Transverse colon (tissue), 4 donors: ENCODE data around the gene RAI1. TPM values are rescaled to one million over a fixed set of nuclear protein-coding genes. Genes with fewer than 3 reads are reported as not detected.

Source experiments
- DNase-seq: peaks from one replicate; pipeline ENCODE4 v3.0.0-alpha.2; 2019
- H3K27ac ChIP-seq, 4 donors: fragments of 200-600 bp; sonication (generic); 2 replicates each; pipeline ENCODE4 v1.5.1; 2016 to 2018; ENCODE audit warnings: inconsistent platforms in 4 of 4
- H3K27me3 ChIP-seq: fragments of 200-600 bp; sonication (generic); 2 replicates; pipeline ENCODE4 v1.5.1; 2017; ENCODE audit warnings: inconsistent platforms
- H3K36me3 ChIP-seq, 4 donors: fragments of 200-600 bp; sonication (generic); 2 replicates each; pipeline ENCODE4 v1.5.1; 2017 to 2019; ENCODE audit warnings: inconsistent platforms in 4 of 4
- H3K4me1 ChIP-seq, 4 donors: fragments of 200-600 bp; sonication (generic); 2 replicates each; pipeline ENCODE4 v1.5.1; 2017 to 2020; ENCODE audit warnings: inconsistent platforms in 4 of 4
- H3K4me3 ChIP-seq, 4 donors: fragments of 200-600 bp; sonication (generic); 1 replicate in 1 of 4; 2 replicates in 3 of 4; pipeline versions ENCODE4 v1.5.1 to v1.6.1; 2017 to 2019; ENCODE audit warnings: inconsistent platforms in 4 of 4
- H3K9me3 ChIP-seq, 2 donors: fragments of 200-600 bp; sonication (generic); 2 replicates each; pipeline ENCODE4 v1.5.1; 2017 to 2019; ENCODE audit warnings: inconsistent platforms in 2 of 2
- EP300 ChIP-seq: sonication (generic); formaldehyde crosslinking; IDR thresholded peaks from one replicate; pipeline ENCODE4 v1.6.1; 2017; ENCODE audit warnings: antibody characterized with exemption, low read depth
- POLR2A ChIP-seq: fragments of 450-650 bp; IDR thresholded peaks from one replicate; pipeline ENCODE4 v1.6.1; 2016; ENCODE audit warnings: antibody characterized with exemption, mild to moderate bottlenecking, moderate library complexity
- POLR2AphosphoS5 ChIP-seq, 3 donors: sonication (generic); formaldehyde crosslinking; IDR thresholded peaks; one replicate each; pipeline ENCODE4 v1.6.1; 2016; ENCODE audit warnings: antibody characterized with exemption in 3 of 3
- WGBS, 2 donors: methylation state at CpG; one replicate each; pipeline ENCODE4 v1.1.5; 2018; ENCODE audit warnings: low coverage in 1 of 2; 5-methylcytosine and 5-hydroxymethylcytosine counted together
- in situ Hi-C, 4 donors: fragments of 200-750 bp; cut with MboI; loops; one replicate each; pipeline versions ENCODE4 v1.15.0 to v1.15.1; 2017; ENCODE audit warnings: low sequenced_read_pairs in 3 of 4, low pct_ligation_motif_present in 1 of 4, low pct_unique_long_range_greater_than_20kb in 1 of 4
- intact Hi-C: fragments of 100-400 bp; cut with DNase I; formaldehyde crosslinking; loops from one replicate; pipeline ENCODE4 v1.15.1; 2023; ENCODE audit warnings: low total_unique reads
- small RNA-seq, 4 donors: library from RNA; depleted of rRNA; stranded (forward); fragments of <200 nt; gene quantifications; one replicate each; pipeline ENCODE3, GENCODE V24; 2016
- total RNA-seq, 4 donors: library from RNA; depleted of rRNA; stranded (reverse); fragments of >200 nt; gene quantifications; one replicate each; pipeline ENCODE4 v1.1.0, GENCODE V29; 2016
- TF ChIP-seq, protein P1 (sequence below), 5 experiments: fragments of 200-600 bp in 3 of 5; fragments of 450-650 bp in 2 of 5; sonication (generic) in 3 of 5; IDR thresholded peaks; 1 replicate in 2 of 5; 2 replicates in 3 of 5; pipeline ENCODE4 v1.5.1; 2016 to 2017; ENCODE audit warnings: antibody characterized with exemption in 5 of 5, inconsistent platforms in 3 of 5, mild to moderate bottlenecking in 2 of 5, moderate library complexity in 1 of 5

The RAI1 gene
- total RNA-seq, 4 donors from 2014 or later = 14.1 to 163 (median 34.6) TPM

DNA sequence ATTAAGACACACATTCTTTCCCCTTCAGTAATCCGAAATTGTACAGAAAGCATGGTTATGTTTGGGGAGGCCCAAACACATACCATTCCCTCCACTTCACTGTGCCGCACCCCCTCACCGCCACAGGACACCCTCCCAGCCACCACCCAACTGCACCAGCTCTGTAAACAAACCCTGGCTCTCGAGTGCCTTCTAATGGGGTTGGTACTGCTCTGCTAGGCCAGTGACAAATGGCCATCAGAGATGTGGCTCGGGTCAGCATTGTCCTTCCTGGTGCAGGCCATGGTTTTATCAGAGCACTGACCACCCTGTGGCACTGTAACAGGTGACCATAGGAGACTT lies 179.5 kb downstream of the RAI1 start:
- no peak overlapping the region for H3K27ac ChIP-seq
- intact Hi-C loops (loop anchor here (2.0 kb wide), 1 partner anchor 48 kb away; no protein-coding TSS in a partner anchor), in situ Hi-C loops (loop anchor here in 3 of 4 donors (5.0 to 25.0 kb wide), 4 partner anchors 53 to 183 kb away; partner anchors contain the start of gene RAI1 (in 1 of the 3))
- 51% methylated on average over 5 of the region's 5 CpGs; no CpG with 5 or more reads in 1 of the 2 donors for whole genome bisulfite sequencing, 2 donors
- no peak overlapping the region for H3K4me3 ChIP-seq
- H3K27me3 ChIP-seq = no peaks in the 10 kb centered on the region
- TF ChIP-seq POLR2A (no peak), EP300 (no peak), POLR2AphosphoS5 (IDR thresholded peaks at IDR 0.05) (no peak)
- TF ChIP-seq, protein P1, sequence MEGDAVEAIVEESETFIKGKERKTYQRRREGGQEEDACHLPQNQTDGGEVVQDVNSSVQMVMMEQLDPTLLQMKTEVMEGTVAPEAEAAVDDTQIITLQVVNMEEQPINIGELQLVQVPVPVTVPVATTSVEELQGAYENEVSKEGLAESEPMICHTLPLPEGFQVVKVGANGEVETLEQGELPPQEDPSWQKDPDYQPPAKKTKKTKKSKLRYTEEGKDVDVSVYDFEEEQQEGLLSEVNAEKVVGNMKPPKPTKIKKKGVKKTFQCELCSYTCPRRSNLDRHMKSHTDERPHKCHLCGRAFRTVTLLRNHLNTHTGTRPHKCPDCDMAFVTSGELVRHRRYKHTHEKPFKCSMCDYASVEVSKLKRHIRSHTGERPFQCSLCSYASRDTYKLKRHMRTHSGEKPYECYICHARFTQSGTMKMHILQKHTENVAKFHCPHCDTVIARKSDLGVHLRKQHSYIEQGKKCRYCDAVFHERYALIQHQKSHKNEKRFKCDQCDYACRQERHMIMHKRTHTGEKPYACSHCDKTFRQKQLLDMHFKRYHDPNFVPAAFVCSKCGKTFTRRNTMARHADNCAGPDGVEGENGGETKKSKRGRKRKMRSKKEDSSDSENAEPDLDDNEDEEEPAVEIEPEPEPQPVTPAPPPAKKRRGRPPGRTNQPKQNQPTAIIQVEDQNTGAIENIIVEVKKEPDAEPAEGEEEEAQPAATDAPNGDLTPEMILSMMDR (IDR thresholded peaks at IDR 0.05) = no peak
- H3K4me1 ChIP-seq = no peaks in the 10 kb centered on the region
- H3K36me3 ChIP-seq = no peaks in the 10 kb centered on the region
- no peaks in the 10 kb centered on the region for H3K9me3 ChIP-seq
- DNase-seq = no peak

Small RNAs within 50 kb of the gene (small RNA-seq; reads per million reads assigned to genes)
- gene MIR33B (0 to 4.2 (median 0.68) reads per million in 4 donors), gene MIR6777 (0 to 1.1 (median 0.47) reads per million in 4 donors), gene RF02177 (0 reads per million in 4 donors), gene RF02178 (0 reads per million in 4 donors)

Other genes with a start within 250 kb of the RAI1 start
- gene MED9, start 204.5 kb upstream of the RAI1 start, total RNA-seq = 10 to 100 TPM; 15.0 to 90.0 (median 25.2) TPM
- gene RASD1, start 185.1 kb upstream of the RAI1 start, total RNA-seq = 10 to 100 TPM; 23.5 to 83.8 (median 61.3) TPM
- 10 to 100 TPM in 2 of 4 donors, 1 to 10 TPM in 2; 3.2 to 10.2 (median 7.1) TPM for gene PEMT, start 89.8 kb upstream of the RAI1 start, total RNA-seq
- 100 to 1,000 TPM in 3 of 4 donors, 10 to 100 TPM in 1; 45.7 to 206 (median 148) TPM for gene SREBF1, start 155.5 kb downstream of the RAI1 start, total RNA-seq